HG03442 (cell line): ENCODE results near the gene CAMK2B.

Experiments
- ATAC-seq: cut with Tn5 transposase; IDR thresholded peaks from one replicate; pipeline ENCODE4 v1.9.1; 2021; ENCODE audit warnings: mild to moderate bottlenecking, moderate library complexity; ENCODE audit not compliant: unreplicated experiment

Gene CAMK2B

GRCh38 chr7:44325201-44325671 is at the start of gene CAMK2B:
Gene CAMK2B, minus strand, starts transcription at chr7:44325594. Its CDS starts 173 bp downstream, at chr7:44325421.
- no peak for ATAC-seq

GRCh38 chr7:44374007-44374763 is 48.8 kb upstream of the CAMK2B start:
- ATAC-seq: no peak

- ATAC-seq: no peak
These were observed 48.0 kb upstream of the CAMK2B start for GRCh38 chr7:44373418-44373740.

- ATAC-seq: no peak
These were observed 47.4 kb upstream of the CAMK2B start for GRCh38 chr7:44372560-44373417.

GRCh38 chr7:44368885-44369284 is 43.5 kb upstream of the CAMK2B start:
- ATAC-seq: no peak

- ATAC-seq: no peak
These were observed 43.1 kb upstream of the CAMK2B start for GRCh38 chr7:44368455-44368854.

GRCh38 chr7:44367475-44368043 is 42.2 kb upstream of the CAMK2B start:
- ATAC-seq: no peak

GRCh38 chr7:44366986-44367385 is 41.6 kb upstream of the CAMK2B start:
- ATAC-seq: no peak

- no peak for ATAC-seq
These were observed 28.3 kb upstream of the CAMK2B start for GRCh38 chr7:44353668-44354067.

GRCh38 chr7:44348851-44349781 is 23.7 kb upstream of the CAMK2B start:
- ATAC-seq: no peak

- ATAC-seq: no peak
These were observed 22.9 kb upstream of the CAMK2B start for GRCh38 chr7:44348300-44348699.

GRCh38 chr7:44347546-44348114 is 22.2 kb upstream of the CAMK2B start:
- no peak for ATAC-seq

GRCh38 chr7:44346063-44346462 is 20.7 kb upstream of the CAMK2B start:
- ATAC-seq: no peak

- ATAC-seq: no peak
These were observed 16.0 kb upstream of the CAMK2B start for GRCh38 chr7:44341401-44341800.

GRCh38 chr7:44338600-44338999 is 13.2 kb upstream of the CAMK2B start:
- ATAC-seq: no peak

- ATAC-seq: no peak
These were observed 11.1 kb upstream of the CAMK2B start for GRCh38 chr7:44336491-44336890.

GRCh38 chr7:44335184-44335583 is 9.8 kb upstream of the CAMK2B start:
- no peak for ATAC-seq

GRCh38 chr7:44334734-44335097 is 9.3 kb upstream of the CAMK2B start:
- ATAC-seq: no peak

GRCh38 chr7:44333911-44334733 is 8.7 kb upstream of the CAMK2B start:
- ATAC-seq: no peak

GRCh38 chr7:44331682-44332081 is 6.3 kb upstream of the CAMK2B start:
- no peak for ATAC-seq
